Right cardiac atrium (tissue), 5 donors: Measurements from ENCODE around the gene ANO2. TPM values are rescaled to one million over a fixed set of nuclear protein-coding genes. Genes with fewer than 3 reads are reported as not detected.

Source experiments
- ATAC-seq, 2 donors: fragments of 200-7000 bp; cut with Tn5 transposase; one replicate each; pipeline versions ENCODE4 v1.8.0 to v1.9.1; 2020; ENCODE audit warnings: moderate library complexity in 2 of 2, mild to moderate bottlenecking in 1 of 2
- DNase-seq, 3 donors: peaks; one replicate each; pipeline ENCODE4 v3.0.0-alpha.2; 2020
- H3K27ac ChIP-seq: one replicate; pipeline ENCODE4 v1.5.1; 2013; ENCODE audit warnings: mild to moderate bottlenecking, low read length, control low read depth, moderate library complexity
- H3K27me3 ChIP-seq: one replicate; pipeline ENCODE4 v1.6.1; 2013; ENCODE audit not compliant: control insufficient read depth, insufficient read depth
- H3K4me1 ChIP-seq: one replicate; pipeline ENCODE4 v1.6.1; 2013; ENCODE audit warnings: low read length; ENCODE audit not compliant: control insufficient read depth, insufficient read depth
- H3K4me3 ChIP-seq: one replicate; pipeline ENCODE4 v1.5.1; 2013; ENCODE audit warnings: low read length, control low read depth
- H3K9me3 ChIP-seq: one replicate; pipeline ENCODE4 v1.6.1; 2013; ENCODE audit warnings: low read length; ENCODE audit not compliant: control insufficient read depth
- WGBS: extraction: QIAGEN DNeasy Blood & Tissue Kit; methylation state at CpG from one replicate; pipeline ENCODE4 v1.1.7; 2013; 5-methylcytosine and 5-hydroxymethylcytosine counted together
- intact Hi-C, 4 donors: fragments of 100-400 bp; cut with DNase I; formaldehyde crosslinking; loops; one replicate each; pipeline versions ENCODE4 v1.11.0 to v1.14.0; 2022 to 2023
- polyA plus RNA-seq: library from polyadenylated mRNA; stranded (reverse); fragments of 200-250 nt; gene quantifications from one replicate; pipeline ENCODE4 v1.2.3, GENCODE V29; 2013
- total RNA-seq, 4 donors: library from RNA; stranded (reverse); fragmentation: NEBNext Ultra II Directional; extraction: Animal tissue kit (Norgen Biotek cat#: 25700); gene quantifications; one replicate each; pipeline ENCODE4 v1.2.1, GENCODE V29; 2021
- donor health status: healthy with polysubstance abuse.
- donor health status: DM: no; HTN: yes; CAD: no.
- donor health status: DM: no; HTN: no; CAD: no.
- donor health status: DM: no; HTN: yes; CAD: no; lungs with severe emphysema.
- donor health status: DM: yes; HTN: yes; CAD: no.

The ANO2 gene
- total and polyA plus RNA-seq, 5 donors = 7.0 to 12.5 (median 10.9) TPM

GRCh38 chr12:5742258-5742657, 202.8 kb downstream of the ANO2 start:
- Histone ChIP-seq H3K4me1 (no peaks in the 10 kb centered on the region), H3K27me3 (no peaks in the 10 kb centered on the region), H3K9me3 (no peaks in the 10 kb centered on the region), H3K4me3 (no peak overlapping the region), H3K27ac (no peak overlapping the region)
- 68% methylated on average over 2 of the region's 2 CpGs for WGBS
- no peak for ATAC-seq
- intact Hi-C loops = no loop called here
- DNase-seq = no peak

DNA sequence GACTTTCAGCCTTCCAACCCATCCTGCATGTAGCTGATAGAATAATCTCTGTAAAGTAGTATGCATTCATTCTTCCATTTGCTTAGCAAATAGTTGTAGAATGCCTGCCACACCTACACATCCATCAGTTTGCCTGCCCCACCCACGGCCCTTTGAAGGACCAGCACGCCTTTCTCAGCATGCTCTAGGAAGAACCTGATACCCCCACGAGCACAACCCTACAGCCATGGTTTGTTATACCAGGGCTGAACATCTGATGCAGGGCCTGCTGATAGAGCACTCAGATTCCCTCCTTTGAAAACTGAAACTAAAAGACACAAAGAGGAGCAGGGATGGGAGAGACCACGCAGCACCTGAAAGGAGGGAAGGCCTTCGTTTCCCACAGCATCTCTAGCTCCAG, 205.1 kb downstream of the ANO2 start:
- no peak overlapping the region for H3K27ac ChIP-seq
- ATAC-seq = no peak
- intact Hi-C loops = no loop called here

GRCh38 chr12:5737778-5738177, 207.3 kb downstream of the ANO2 start:
- intact Hi-C loops = no loop called here
- WGBS = 98% methylated on average over 3 of the region's 3 CpGs
- ATAC-seq = no peak
- Histone ChIP-seq H3K9me3 (no peaks in the 10 kb centered on the region), H3K27ac (no peak overlapping the region), H3K4me3 (no peak overlapping the region), H3K27me3 (no peaks in the 10 kb centered on the region), H3K4me1 (no peaks in the 10 kb centered on the region)
- DNase-seq = no peak

More for the DNA sequence above, 205.1 kb downstream of the ANO2 start:
- no peak for DNase-seq
- Histone ChIP-seq H3K4me3 (no peak overlapping the region), H3K27me3 (no peaks in the 10 kb centered on the region), H3K4me1 (no peaks in the 10 kb centered on the region), H3K9me3 (no peaks in the 10 kb centered on the region)
- WGBS = 80% methylated on average over 5 of the region's 5 CpGs

DNA sequence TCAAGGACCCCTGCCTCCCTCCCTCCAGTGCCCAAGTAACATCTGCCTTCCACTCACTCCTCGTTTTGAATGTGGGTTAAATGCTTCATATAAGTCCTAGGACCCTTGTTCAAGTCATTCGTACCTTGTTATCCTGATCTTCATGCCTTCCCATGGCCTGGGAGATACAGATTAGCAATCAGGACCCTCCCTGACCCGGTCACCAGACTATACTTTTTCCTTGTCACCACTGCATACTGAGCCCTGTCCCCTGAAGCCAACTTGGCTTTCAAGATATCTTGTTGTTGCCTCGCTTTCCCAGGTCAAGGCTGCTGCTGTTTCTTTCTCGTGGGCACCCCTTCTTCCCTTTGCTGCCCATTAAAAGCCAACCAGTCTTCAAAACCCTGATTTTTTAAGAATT, 208.5 kb downstream of the ANO2 start:
- Histone ChIP-seq H3K4me1 (no peaks in the 10 kb centered on the region), H3K4me3 (no peak overlapping the region), H3K9me3 (no peaks in the 10 kb centered on the region), H3K27ac (no peak overlapping the region), H3K27me3 (no peaks in the 10 kb centered on the region)
- WGBS = 84% methylated on average over 5 of the region's 5 CpGs
- intact Hi-C loops = no loop called here
- no peak for DNase-seq
- ATAC-seq = no peak

GRCh38 chr12:5736016-5736415, 209.0 kb downstream of the ANO2 start:
- no peaks in the 10 kb centered on the region for H3K27me3 ChIP-seq
- H3K4me1 ChIP-seq = no peaks in the 10 kb centered on the region
- no peak overlapping the region for H3K4me3 ChIP-seq
- WGBS = 63% methylated on average over 2 of the region's 2 CpGs
- ATAC-seq = no peak
- no peak overlapping the region for H3K27ac ChIP-seq
- intact Hi-C loops = no loop called here
- H3K9me3 ChIP-seq = no peaks in the 10 kb centered on the region
- no peak for DNase-seq

DNA sequence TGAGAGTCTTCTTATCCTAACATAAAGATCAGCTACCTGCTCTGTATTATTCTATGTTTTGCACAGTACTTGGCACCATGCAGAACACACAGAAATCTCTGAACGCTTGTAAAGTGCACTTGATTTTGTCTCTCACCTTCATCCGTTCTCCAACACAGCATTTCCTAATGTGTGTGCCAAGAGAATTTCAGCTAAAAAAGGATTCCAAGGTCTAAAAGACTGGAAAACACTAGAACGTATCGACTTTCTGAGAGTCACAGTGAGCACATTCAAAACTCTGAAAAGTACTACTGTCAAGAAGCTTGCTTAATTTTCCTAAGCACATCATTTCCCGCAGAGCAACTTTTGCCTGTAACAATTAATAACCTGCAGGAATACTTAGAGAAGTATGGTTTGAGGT, 211.1 kb downstream of the ANO2 start:
- Histone ChIP-seq H3K27ac (no peak overlapping the region), H3K4me3 (no peak overlapping the region), H3K27me3 (no peaks in the 10 kb centered on the region), H3K4me1 (no peaks in the 10 kb centered on the region), H3K9me3 (no peaks in the 10 kb centered on the region)
- no peak for ATAC-seq
- intact Hi-C loops = no loop called here
- 83% methylated on average over 5 of the region's 5 CpGs for WGBS
- DNase-seq = no peak

DNA sequence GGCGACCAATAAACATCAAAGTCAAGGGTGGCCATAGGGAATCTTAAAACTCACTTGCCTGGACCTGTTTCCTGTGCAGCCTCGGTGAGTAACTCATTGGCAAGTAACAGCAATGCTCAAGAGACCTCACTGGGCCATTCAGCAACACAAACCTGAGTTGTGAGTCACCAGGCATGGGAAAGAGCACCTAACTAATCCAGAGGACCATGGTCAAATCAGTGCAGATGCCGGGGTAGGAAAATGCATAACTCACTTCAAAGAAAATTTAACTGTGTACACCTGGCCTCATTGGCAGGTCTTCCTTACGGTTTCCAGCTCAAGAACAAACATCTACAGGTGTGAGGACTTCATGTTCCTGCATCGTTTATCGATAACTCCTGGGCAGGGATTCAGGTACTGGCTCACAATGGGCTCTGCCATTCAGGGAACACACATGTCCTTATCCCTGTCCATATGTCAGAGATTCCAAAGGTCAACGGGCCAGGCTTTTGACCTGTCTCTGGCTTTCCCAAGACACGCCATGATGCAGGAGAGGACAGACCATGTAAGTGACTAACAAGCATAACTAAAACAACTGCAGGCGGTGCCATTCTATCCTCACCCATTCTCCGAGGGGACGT, 211.8 kb downstream of the ANO2 start:
- WGBS = 84% methylated on average over 11 of the region's 11 CpGs
- no peak overlapping the region for H3K27ac ChIP-seq
- no peaks in the 10 kb centered on the region for H3K4me1 ChIP-seq
- no peak for DNase-seq
- ATAC-seq = no peak
- intact Hi-C loops = no loop called here
- no peaks in the 10 kb centered on the region for H3K27me3 ChIP-seq
- H3K9me3 ChIP-seq = no peaks in the 10 kb centered on the region
- no peak overlapping the region for H3K4me3 ChIP-seq

DNA sequence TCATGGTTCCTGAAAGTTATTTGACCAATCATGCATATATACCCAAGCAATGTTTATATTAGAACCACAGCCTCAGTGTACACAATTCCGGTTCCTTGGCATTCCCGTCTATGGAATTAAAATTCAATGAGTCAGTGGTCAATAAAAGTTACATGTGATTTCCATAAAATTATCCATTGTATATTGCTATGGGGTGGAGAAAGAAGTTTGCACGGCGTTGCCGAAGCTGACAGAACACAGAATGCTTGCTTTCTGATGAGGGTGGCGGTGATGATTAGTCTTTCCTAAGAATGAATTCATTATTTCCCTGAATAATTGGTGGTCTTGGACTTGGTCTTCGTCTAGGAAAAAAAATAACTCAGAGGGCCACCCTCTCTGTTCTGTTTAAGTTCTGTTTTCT, 214.1 kb downstream of the ANO2 start:
- no peak for DNase-seq
- H3K4me3 ChIP-seq = no peak overlapping the region
- no peaks in the 10 kb centered on the region for H3K9me3 ChIP-seq
- intact Hi-C loops = no loop called here
- ATAC-seq = no peak
- H3K27me3 ChIP-seq = no peaks in the 10 kb centered on the region
- no peak overlapping the region for H3K27ac ChIP-seq
- H3K4me1 ChIP-seq = no peaks in the 10 kb centered on the region
- 87% methylated on average over 7 of the region's 7 CpGs for WGBS

GRCh38 chr12:5723711-5724252, 221.3 kb downstream of the ANO2 start:
- no peak for DNase-seq
- WGBS = 82% methylated on average over 4 of the region's 4 CpGs
- Histone ChIP-seq H3K27ac (no peak overlapping the region), H3K4me1 (no peaks in the 10 kb centered on the region), H3K9me3 (no peaks in the 10 kb centered on the region), H3K4me3 (no peak overlapping the region), H3K27me3 (no peaks in the 10 kb centered on the region)
- intact Hi-C loops = no loop called here
- no peak for ATAC-seq

DNA sequence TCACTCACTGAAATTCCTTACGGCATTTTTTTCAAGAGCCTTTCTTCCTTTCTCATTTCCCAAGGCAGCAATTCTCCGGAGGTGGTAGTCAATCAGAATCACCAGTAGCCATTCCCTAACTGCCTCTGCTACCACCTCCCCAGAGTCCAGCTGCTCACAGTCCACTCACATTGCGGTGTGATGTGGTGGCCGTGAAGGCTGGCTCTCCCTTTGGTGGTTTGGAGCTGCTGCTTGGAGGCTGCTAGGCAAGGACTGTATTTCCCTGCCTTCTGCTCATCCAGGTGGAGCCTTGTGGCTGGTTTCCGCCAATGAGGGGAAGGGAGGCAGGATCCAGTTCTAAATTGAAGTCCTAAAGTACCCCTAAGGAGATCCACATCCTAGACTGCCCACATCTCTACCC, 222.0 kb downstream of the ANO2 start:
- no peak for ATAC-seq
- WGBS = 89% methylated on average over 5 of the region's 5 CpGs
- no peak overlapping the region for H3K4me3 ChIP-seq
- no peaks in the 10 kb centered on the region for H3K4me1 ChIP-seq
- H3K27me3 ChIP-seq = no peaks in the 10 kb centered on the region
- intact Hi-C loops = no loop called here
- no peaks in the 10 kb centered on the region for H3K9me3 ChIP-seq
- H3K27ac ChIP-seq = no peak overlapping the region
- DNase-seq = no peak

- no peak for ATAC-seq
- WGBS = 80% methylated on average over 7 of the region's 7 CpGs
- intact Hi-C loops = no loop called here
- Histone ChIP-seq H3K27ac (no peak overlapping the region), H3K9me3 (no peaks in the 10 kb centered on the region), H3K27me3 (no peaks in the 10 kb centered on the region), H3K4me1 (no peaks in the 10 kb centered on the region), H3K4me3 (no peak overlapping the region)
- no peak for DNase-seq
These were observed 224.6 kb downstream of the ANO2 start for GRCh38 chr12:5720381-5721005.
